ENCODE measurements around the gene MAST4.

- TF ChIP-seq POLR2A (IDR thresholded peaks at IDR 0.05) (no peak), POLR2AphosphoS5 (IDR thresholded peaks at IDR 0.05) (no peak)
These were observed 542.8 kb downstream of the MAST4 start for GRCh38 chr5:67139030-67139429.

All from gastroesophageal sphincter (tissue), 2 donors.